CD4-positive, alpha-beta T cell (primary cell): ENCODE data around the gene B3GNT9. TPM values are rescaled to one million over a fixed set of nuclear protein-coding genes. Genes with fewer than 3 reads are reported as not detected.
A peak's percentile ranks its signal among the peaks of the same experiment; 100 is the strongest.

Source experiments
- ATAC-seq: fragments of 200-7000 bp; cut with Tn5 transposase; one replicate; pipeline ENCODE4 v1.10.0; 2022; ENCODE audit warnings: mild to moderate bottlenecking; ENCODE audit not compliant: poor library complexity
- CTCF ChIA-PET: fragments of 350-600 bp; sonication (Branson Sonifier 250); formaldehyde crosslinking; loops from one replicate; lab custom pipeline; 2021; ENCODE audit warnings: antibody characterized with exemption, inconsistent platforms; lab: Charles Lee
- POLR2A ChIA-PET: fragments of 350-600 bp; sonication (Branson Sonifier 250); formaldehyde crosslinking; loops from one replicate; lab custom pipeline; 2021; ENCODE audit warnings: antibody characterized with exemption, inconsistent platforms; lab: Charles Lee
- DNase-seq, 14 experiments: peaks; one replicate each; pipeline ENCODE4 v3.0.0-alpha.2; 2013 to 2020; ENCODE audit warnings: mixed read lengths in 2 of 14
- H3K27ac ChIP-seq, 2 donors: one replicate each; pipeline versions ENCODE4 v1.5.1 to v1.7.0; 2013; ENCODE audit warnings: low read length in 2 of 2, low read depth in 1 of 2, mild to moderate bottlenecking in 1 of 2
- H3K27me3 ChIP-seq, 2 experiments: 1 replicate in 1 of 2; 2 replicates in 1 of 2; pipeline versions ENCODE4 v1.6.1 to v1.7.0; 2013; ENCODE audit warnings: low read length in 2 of 2, control low read depth in 1 of 2, mild to moderate bottlenecking in 1 of 2, moderate library complexity in 1 of 2; ENCODE audit not compliant: insufficient read depth in 2 of 2, control insufficient read depth in 1 of 2
- H3K36me3 ChIP-seq: one replicate; pipeline ENCODE4 v1.6.1; 2013; ENCODE audit warnings: low read length, control low read depth; ENCODE audit not compliant: insufficient read depth
- H3K4me1 ChIP-seq: one replicate; pipeline ENCODE4 v1.6.1; 2013; ENCODE audit warnings: low read length, control low read depth; ENCODE audit not compliant: insufficient read depth
- H3K4me3 ChIP-seq: one replicate; pipeline ENCODE4 v1.5.1; 2013; ENCODE audit warnings: mild to moderate bottlenecking, low read length, moderate library complexity
- H3K9me3 ChIP-seq, 2 experiments: 1 replicate in 1 of 2; 2 replicates in 1 of 2; pipeline versions ENCODE4 v1.6.1 to v1.7.0; 2013; ENCODE audit warnings: low read length in 2 of 2, mild to moderate bottlenecking in 2 of 2, control low read depth in 1 of 2, moderate library complexity in 1 of 2; ENCODE audit not compliant: control insufficient read depth in 1 of 2, insufficient read depth in 1 of 2
- H3K27ac Mint-ChIP-seq: one replicate; pipeline ENCODE4 v1.8.0; 2020; ENCODE audit warnings: mixed read lengths
- H3K27me3 Mint-ChIP-seq: one replicate; pipeline ENCODE4 v1.8.0; 2021; ENCODE audit warnings: mixed read lengths
- H3K36me3 Mint-ChIP-seq: one replicate; pipeline ENCODE4 v1.8.0; 2021; ENCODE audit warnings: low read depth, mixed read lengths
- H3K4me1 Mint-ChIP-seq: one replicate; pipeline ENCODE4 v1.8.0; 2021; ENCODE audit warnings: low read depth, mixed read lengths
- H3K4me3 Mint-ChIP-seq: one replicate; pipeline ENCODE4 v1.8.0; 2020; ENCODE audit warnings: mild to moderate bottlenecking, mixed read lengths
- H3K9me3 Mint-ChIP-seq: one replicate; pipeline ENCODE4 v1.8.0; 2020; ENCODE audit warnings: mixed read lengths
- CTCF ChIP-seq: fragments of 200-600 bp; IDR thresholded peaks from one replicate; pipeline ENCODE4 v1.8.0; 2022; ENCODE audit warnings: antibody characterized with exemption, mild to moderate bottlenecking
- intact Hi-C, 2 experiments: fragments of 100-400 bp; cut with DNase I in 1 of 2; cut with micrococcal nuclease in 1 of 2; formaldehyde crosslinking; loops; one replicate each; pipeline versions ENCODE4 v1.15.1 to v1.9.0; 2023 to 2025; cut with DNase I, micrococcal nuclease
- total RNA-seq, 174 experiments: library from RNA in 2 of 174; stranded (reverse) in 2 of 174; gene quantifications; one replicate each; pipeline ENCODE4 v1.2.3 and lab custom pipeline; 2021 to 2026

Gene B3GNT9
- total RNA-seq, 2 experiments from 2014 or later = 2.0 to 2.5 TPM

DNA sequence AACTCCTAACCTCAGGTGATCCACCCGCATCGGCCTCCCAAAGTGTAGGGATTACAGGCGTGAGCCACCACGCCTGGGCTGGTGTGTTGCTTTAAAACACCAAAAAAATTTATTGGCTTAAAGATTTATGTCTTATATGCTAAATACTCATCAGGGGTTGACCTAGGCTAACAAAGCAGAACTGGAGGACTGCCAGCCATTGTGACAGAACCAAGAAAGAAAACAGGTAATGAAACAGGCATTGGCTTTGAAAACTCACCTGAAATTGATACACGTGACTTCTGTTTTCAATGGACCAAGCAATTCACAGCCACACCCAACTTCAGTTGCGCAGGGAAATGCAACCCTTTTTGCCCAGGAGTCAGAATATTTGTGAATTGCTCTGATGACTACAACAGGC, 46.0 kb downstream of the B3GNT9 start:
- no peak for DNase-seq
- Mint-ChIP-seq H3K4me3 (no peak overlapping the region), H3K36me3 (peaks cover 13% of the 10 kb centered on the region), H3K4me1 (peaks cover 7% of the 10 kb centered on the region), H3K27ac (no peak overlapping the region), H3K9me3 (no peaks in the 10 kb centered on the region), H3K27me3 (no peaks in the 10 kb centered on the region)
- CTCF ChIA-PET = interaction anchor here (1.5 kb wide), 1 partner anchor 50 kb away, joined by 7 read pairs; no protein-coding TSS in a partner anchor
- Histone ChIP-seq H3K9me3 (no peaks in the 10 kb centered on the region), H3K4me3 (no peak overlapping the region), H3K36me3 (peaks cover 1% of the 10 kb centered on the region), H3K27ac (no peak overlapping the region), H3K27me3 (no peaks in the 10 kb centered on the region), H3K4me1 (peaks cover 8% of the 10 kb centered on the region)
- POLR2A ChIA-PET = no interaction called here
- intact Hi-C loops = loop anchor here in 1 of 2 experiments (5.0 kb wide), 2 partner anchors 77 to 142 kb away; partner anchors contain the start of genes FHOD1, MATCAP1 and SLC9A5
- no peak for TF ChIP-seq CTCF
- no peak for ATAC-seq

GRCh38 chr16:67104061-67104460, 46.7 kb downstream of the B3GNT9 start:
- Mint-ChIP-seq H3K27ac (no peak overlapping the region), H3K4me1 (no peaks in the 10 kb centered on the region), H3K27me3 (no peaks in the 10 kb centered on the region), H3K4me3 (peak overlapping the region; percentile 1), H3K9me3 (no peaks in the 10 kb centered on the region), H3K36me3 (peaks cover 13% of the 10 kb centered on the region)
- ChIA-PET CTCF (interaction anchor here (1.3 to 1.8 kb wide), 3 partner anchors 51 to 157 kb away, joined by 3 to 7 read pairs (median 3); no protein-coding TSS in a partner anchor), POLR2A (interaction anchor here (0.9 kb wide), 1 partner anchor 74 kb away, joined by 3 read pairs; no protein-coding TSS in a partner anchor)
- H3K36me3 ChIP-seq = peaks cover 3% of the 10 kb centered on the region
- ATAC-seq (no peak), DNase-seq (no peak)
- no peak for TF ChIP-seq CTCF
- intact Hi-C loops = no loop called here
- no peak overlapping the region for H3K4me3 ChIP-seq
- H3K9me3 ChIP-seq = no peaks in the 10 kb centered on the region
- no peak overlapping the region for H3K27ac ChIP-seq
- no peaks in the 10 kb centered on the region for H3K27me3 ChIP-seq
- peaks cover 3% of the 10 kb centered on the region for H3K4me1 ChIP-seq

DNA sequence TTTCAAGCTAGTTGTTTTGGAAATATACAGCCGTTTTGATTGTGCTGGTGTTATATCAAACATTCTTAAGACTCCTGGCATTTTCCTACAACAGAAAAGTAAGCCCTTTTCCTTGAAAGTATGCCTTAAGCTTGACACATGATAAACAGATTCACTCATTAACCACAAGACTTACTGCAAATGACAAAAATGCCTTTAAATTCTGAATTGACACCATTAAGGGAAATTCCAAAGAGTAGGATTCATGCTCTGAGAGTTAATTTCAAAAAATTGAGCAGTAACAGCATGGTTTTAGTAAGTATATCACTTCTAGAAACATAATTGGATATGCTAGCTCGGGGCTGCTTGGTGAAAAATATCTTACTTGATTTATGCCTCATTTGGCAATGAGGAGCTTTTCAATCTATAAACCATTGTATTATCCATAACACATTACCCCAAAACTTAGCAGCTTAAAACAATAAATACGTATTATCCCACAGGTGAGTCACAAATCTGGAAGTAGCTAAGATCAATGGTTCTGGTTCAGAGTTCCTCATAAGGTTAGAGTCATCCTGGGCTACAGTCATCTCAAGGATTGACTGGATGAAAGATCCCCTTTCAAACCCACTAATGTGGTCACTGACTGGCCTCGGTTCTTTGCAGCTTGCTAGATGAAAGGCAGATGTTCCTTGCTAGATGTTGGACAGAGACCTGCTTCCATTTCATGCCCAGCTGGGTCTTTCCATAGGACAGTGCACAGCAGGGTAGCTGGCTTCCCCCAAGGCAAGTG, 49.3 kb downstream of the B3GNT9 start:
- Mint-ChIP-seq H3K9me3 (no peaks in the 10 kb centered on the region), H3K27ac (no peak overlapping the region), H3K4me3 (no peak overlapping the region), H3K36me3 (peaks cover 13% of the 10 kb centered on the region), H3K27me3 (no peaks in the 10 kb centered on the region), H3K4me1 (no peaks in the 10 kb centered on the region)
- H3K4me3 ChIP-seq = no peak overlapping the region
- H3K9me3 ChIP-seq = no peaks in the 10 kb centered on the region
- no peak overlapping the region for H3K27ac ChIP-seq
- ATAC-seq (no peak), DNase-seq (no peak)
- CTCF ChIA-PET = interaction anchor here (1.4 to 3.4 kb wide), 5 partner anchors 53 to 94 kb away, joined by 3 to 18 read pairs (median 6); no protein-coding TSS in a partner anchor
- intact Hi-C loops = loop anchor here (1.0 to 2.0 kb wide), 3 partner anchors 83 to 124 kb away; no protein-coding TSS in a partner anchor
- peaks cover 6% of the 10 kb centered on the region for H3K36me3 ChIP-seq
- no peaks in the 10 kb centered on the region for H3K4me1 ChIP-seq
- no peak for TF ChIP-seq CTCF
- no peaks in the 10 kb centered on the region for H3K27me3 ChIP-seq
- POLR2A ChIA-PET = interaction anchor here (0.6 to 1.5 kb wide), 3 partner anchors 83 to 207 kb away, joined by 3 to 5 read pairs (median 3); no protein-coding TSS in a partner anchor
